ENCODE results near the gene IFNK. TPM values are rescaled to one million over a fixed set of nuclear protein-coding genes. Genes with fewer than 3 reads are reported as not detected.

Gene IFNK
- total and polyA plus RNA-seq, 2 experiments from 2014 or later: not detected

DNA sequence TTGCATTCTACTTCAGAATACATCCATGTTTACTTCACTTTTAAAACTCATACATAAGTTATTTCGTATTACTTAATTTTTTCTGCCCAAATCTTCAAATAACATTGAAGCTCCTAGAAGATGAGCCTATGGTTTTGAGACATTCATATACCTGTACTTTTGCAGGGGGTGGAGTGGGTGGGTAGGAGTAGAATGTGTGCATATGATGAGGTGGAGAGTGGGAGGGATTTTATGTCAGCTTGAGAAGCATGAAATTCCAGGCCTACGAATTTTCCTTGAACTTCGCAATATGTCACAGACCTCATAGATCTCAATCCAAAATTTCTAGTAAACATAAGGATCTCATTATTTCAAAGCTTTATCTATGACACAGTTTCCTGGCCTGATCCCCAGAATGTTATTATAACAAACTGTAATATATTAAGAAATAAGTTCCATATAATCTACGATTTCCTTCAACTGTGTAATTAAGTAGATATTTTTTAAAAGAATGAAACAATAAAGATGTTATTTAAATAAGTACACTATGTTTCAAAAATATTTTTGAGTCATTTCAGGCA lies 25.2 kb downstream of the IFNK start:
- Histone ChIP-seq H3K4me3 (no peak overlapping the region), H3K27ac (no peak overlapping the region), H3K79me2 (no peaks in the 10 kb centered on the region), H4K20me1 (ENCODE audit: insufficient read depth, poor library complexity, severe bottlenecking) (no peaks in the 10 kb centered on the region), H3K9me3 (ENCODE audit: low read depth) (no peaks in the 10 kb centered on the region), H3K9me2 (replicated peaks; ENCODE audit: insufficient read depth) (no peaks in the 10 kb centered on the region), H2AFZ (no peak overlapping the region), H3K36me3 (replicated peaks; ENCODE audit: insufficient read depth, low read depth) (no peaks in the 10 kb centered on the region), H3K27me3 (no peaks in the 10 kb centered on the region), H3K4me1 (ENCODE audit: insufficient read depth) (no peaks in the 10 kb centered on the region), H3K4me2 (no peak overlapping the region)
- TF ChIP-seq EZH2 (IDR thresholded peaks at IDR 0.05; ENCODE audit: borderline replicate concordance): no peak
- TF ChIP-seq, protein P1, sequence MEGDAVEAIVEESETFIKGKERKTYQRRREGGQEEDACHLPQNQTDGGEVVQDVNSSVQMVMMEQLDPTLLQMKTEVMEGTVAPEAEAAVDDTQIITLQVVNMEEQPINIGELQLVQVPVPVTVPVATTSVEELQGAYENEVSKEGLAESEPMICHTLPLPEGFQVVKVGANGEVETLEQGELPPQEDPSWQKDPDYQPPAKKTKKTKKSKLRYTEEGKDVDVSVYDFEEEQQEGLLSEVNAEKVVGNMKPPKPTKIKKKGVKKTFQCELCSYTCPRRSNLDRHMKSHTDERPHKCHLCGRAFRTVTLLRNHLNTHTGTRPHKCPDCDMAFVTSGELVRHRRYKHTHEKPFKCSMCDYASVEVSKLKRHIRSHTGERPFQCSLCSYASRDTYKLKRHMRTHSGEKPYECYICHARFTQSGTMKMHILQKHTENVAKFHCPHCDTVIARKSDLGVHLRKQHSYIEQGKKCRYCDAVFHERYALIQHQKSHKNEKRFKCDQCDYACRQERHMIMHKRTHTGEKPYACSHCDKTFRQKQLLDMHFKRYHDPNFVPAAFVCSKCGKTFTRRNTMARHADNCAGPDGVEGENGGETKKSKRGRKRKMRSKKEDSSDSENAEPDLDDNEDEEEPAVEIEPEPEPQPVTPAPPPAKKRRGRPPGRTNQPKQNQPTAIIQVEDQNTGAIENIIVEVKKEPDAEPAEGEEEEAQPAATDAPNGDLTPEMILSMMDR (IDR thresholded peaks at IDR 0.05; ENCODE audit: poor library complexity): no peak
- no peak for TF ChIP-seq EZH2phosphoT487 (IDR thresholded peaks at IDR 0.05; ENCODE audit: low read depth, severe bottlenecking, unreplicated experiment)
- DNase-seq (ENCODE audit: low spot score): no peak
- WGBS (ENCODE audit: low lambda C conversion rate, missing lambda C conversion rate): 79% methylated on average over 4 of the region's 4 CpGs

DNA sequence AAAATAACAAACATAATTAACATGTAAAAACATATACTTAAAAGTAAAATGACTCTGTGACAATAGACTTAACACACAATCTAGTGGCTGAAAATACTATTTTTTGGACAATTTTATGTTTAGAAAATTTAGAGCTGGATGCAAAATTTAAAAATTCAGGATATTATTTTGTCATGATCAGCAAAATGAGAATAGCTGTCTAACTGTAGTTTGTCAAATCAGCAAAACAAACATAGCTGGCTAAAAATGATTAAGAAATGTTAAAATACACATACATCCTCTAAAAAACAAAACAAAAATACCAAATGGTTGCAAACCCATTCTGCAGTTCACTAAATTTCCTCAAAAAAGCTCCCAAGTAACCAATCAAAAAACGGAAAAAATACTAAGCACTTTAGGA lies 30.6 kb downstream of the IFNK start:
- no peaks in the 10 kb centered on the region for H3K27me3 ChIP-seq
- H3K9me3 ChIP-seq (ENCODE audit: low read depth): no peaks in the 10 kb centered on the region
- no peaks in the 10 kb centered on the region for H3K36me3 ChIP-seq (replicated peaks; ENCODE audit: insufficient read depth, low read depth)
- H3K9me2 ChIP-seq (replicated peaks; ENCODE audit: insufficient read depth): no peaks in the 10 kb centered on the region
- no peaks in the 10 kb centered on the region for H3K79me2 ChIP-seq
- H3K4me3 ChIP-seq: no peak overlapping the region
- DNase-seq (ENCODE audit: low spot score): no peak
- H3K4me2 ChIP-seq: no peak overlapping the region
- WGBS (ENCODE audit: low lambda C conversion rate, missing lambda C conversion rate): 98% methylated on average over 1 of the region's 1 CpG
- TF ChIP-seq, protein P1 (IDR thresholded peaks at IDR 0.05; ENCODE audit: poor library complexity): no peak
- no peak for TF ChIP-seq EZH2 (IDR thresholded peaks at IDR 0.05; ENCODE audit: borderline replicate concordance)
- TF ChIP-seq EZH2phosphoT487 (IDR thresholded peaks at IDR 0.05; ENCODE audit: low read depth, severe bottlenecking, unreplicated experiment): no peak
- H4K20me1 ChIP-seq (ENCODE audit: insufficient read depth, poor library complexity, severe bottlenecking): no peaks in the 10 kb centered on the region
- H2AFZ ChIP-seq: no peak overlapping the region
- H3K4me1 ChIP-seq (ENCODE audit: insufficient read depth): no peaks in the 10 kb centered on the region
- H3K27ac ChIP-seq: no peak overlapping the region

DNA sequence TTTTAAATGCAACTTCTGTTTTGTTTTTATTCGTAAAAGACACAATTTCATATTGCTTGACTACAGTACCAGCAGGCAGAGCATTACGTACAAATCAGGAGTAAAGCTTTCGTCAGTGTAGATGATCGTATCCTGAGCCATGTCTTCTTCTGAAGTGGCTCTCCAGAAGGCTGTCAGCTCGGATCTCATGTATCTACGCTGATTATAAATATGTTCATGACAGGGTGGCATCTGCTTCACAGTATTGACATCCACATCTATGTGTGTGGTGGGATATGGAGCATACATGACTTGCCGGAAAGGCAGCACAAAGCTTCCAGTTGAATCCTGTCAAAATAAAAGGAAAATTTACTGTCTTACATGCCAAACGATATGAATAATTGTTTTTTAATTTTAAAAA lies 32.4 kb downstream of the IFNK start:
- DNase-seq (ENCODE audit: low spot score): no peak
- no peaks in the 10 kb centered on the region for H3K79me2 ChIP-seq
- H3K9me3 ChIP-seq (ENCODE audit: low read depth): no peaks in the 10 kb centered on the region
- no peaks in the 10 kb centered on the region for H3K27me3 ChIP-seq
- H3K9me2 ChIP-seq (replicated peaks; ENCODE audit: insufficient read depth): no peaks in the 10 kb centered on the region
- no peak overlapping the region for H3K4me3 ChIP-seq
- no peak overlapping the region for H3K27ac ChIP-seq
- no peaks in the 10 kb centered on the region for H4K20me1 ChIP-seq (ENCODE audit: insufficient read depth, poor library complexity, severe bottlenecking)
- H3K4me1 ChIP-seq (ENCODE audit: insufficient read depth): no peaks in the 10 kb centered on the region
- H3K4me2 ChIP-seq: no peak overlapping the region
- no peak for TF ChIP-seq EZH2phosphoT487 (IDR thresholded peaks at IDR 0.05; ENCODE audit: low read depth, severe bottlenecking, unreplicated experiment)
- no peak for TF ChIP-seq EZH2 (IDR thresholded peaks at IDR 0.05; ENCODE audit: borderline replicate concordance)
- TF ChIP-seq, protein P1 (IDR thresholded peaks at IDR 0.05; ENCODE audit: poor library complexity): no peak
- H3K36me3 ChIP-seq (replicated peaks; ENCODE audit: insufficient read depth, low read depth): no peaks in the 10 kb centered on the region
- WGBS (ENCODE audit: low lambda C conversion rate, missing lambda C conversion rate): 94% methylated on average over 8 of the region's 8 CpGs
- H2AFZ ChIP-seq: no peak overlapping the region

DNA sequence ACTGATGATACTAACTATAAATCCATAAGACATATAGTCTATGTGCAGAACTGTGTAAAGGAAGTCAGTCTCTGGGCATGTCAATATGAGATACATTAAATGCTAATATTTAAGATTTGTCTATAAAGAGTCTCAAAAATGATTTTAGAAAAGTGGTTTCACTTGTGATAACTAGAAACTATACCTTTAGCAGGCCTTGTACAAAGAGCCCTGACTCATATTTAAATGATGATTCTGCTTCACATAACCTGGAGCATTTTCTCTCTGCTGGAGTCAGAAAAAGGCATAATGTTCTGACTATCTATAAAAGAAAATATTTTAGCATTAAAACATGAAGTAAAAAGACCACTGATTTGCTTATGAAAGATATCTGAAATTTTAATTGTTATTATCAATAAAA lies 34.2 kb downstream of the IFNK start:
- Histone ChIP-seq H3K4me1 (ENCODE audit: insufficient read depth) (no peaks in the 10 kb centered on the region), H3K4me3 (no peak overlapping the region), H3K27ac (no peak overlapping the region), H3K27me3 (no peaks in the 10 kb centered on the region), H3K9me3 (ENCODE audit: low read depth) (no peaks in the 10 kb centered on the region), H3K4me2 (no peak overlapping the region), H2AFZ (no peak overlapping the region), H4K20me1 (ENCODE audit: insufficient read depth, poor library complexity, severe bottlenecking) (no peaks in the 10 kb centered on the region), H3K36me3 (replicated peaks; ENCODE audit: insufficient read depth, low read depth) (no peaks in the 10 kb centered on the region), H3K79me2 (no peaks in the 10 kb centered on the region), H3K9me2 (replicated peaks; ENCODE audit: insufficient read depth) (no peaks in the 10 kb centered on the region)
- no peak for DNase-seq (ENCODE audit: low spot score)
- TF ChIP-seq, protein P1 (IDR thresholded peaks at IDR 0.05; ENCODE audit: poor library complexity): no peak
- TF ChIP-seq EZH2phosphoT487 (IDR thresholded peaks at IDR 0.05; ENCODE audit: low read depth, severe bottlenecking, unreplicated experiment): no peak
- TF ChIP-seq EZH2 (IDR thresholded peaks at IDR 0.05; ENCODE audit: borderline replicate concordance): no peak

Measured in hepatocyte (in vitro differentiated cells).